K562 (cell line): ENCODE data around the gene USP31. TPM values are rescaled to one million over a fixed set of nuclear protein-coding genes. Genes with fewer than 3 reads are reported as not detected.

Source experiments
- ATAC-seq: fragments of 200-7000 bp; cut with Tn5 transposase; 3 replicates; pipeline ENCODE4 v1.9.1; 2020; ENCODE audit warnings: moderate library complexity
- BruUV-seq: library from RNA; stranded (reverse); fragments of 400-500 nt; replicated peaks from 2 replicates; lab custom pipeline; 2021; lab: Mats Ljungman, UMichigan
- CTCF ChIA-PET: fragments of 300-600 bp; formaldehyde crosslinking; extraction: SDS; loops from one replicate; lab custom pipeline; 2021; ENCODE audit warnings: low intra/inter-chr PET ratio; lab: Yijun Ruan, JAX
- POLR2A ChIA-PET: fragments of 300-600, 350-650 bp; sonication (Branson Sonifier 250); formaldehyde crosslinking; extraction: SDS; loops from one replicate; lab custom pipeline; 2021; ENCODE audit warnings: antibody characterized with exemption, inconsistent platforms; lab: Yijun Ruan, JAX
- DNase-seq, 4 experiments: peaks; one replicate each; pipeline versions ENCODE4 v3.0.0 to v3.0.0-alpha.2; 2011 to 2018; ENCODE audit warnings: low spot score in 3 of 4, mixed read lengths in 3 of 4; ENCODE audit errors: extremely low read depth in 1 of 4
- FAIRE-seq: peaks from 2 replicates; lab custom pipeline; 2011; peaks lifted over from hg19 to GRCh38; lab: Jason Lieb, UNC
- H2AFZ ChIP-seq: 2 replicates; pipeline ENCODE4 v1.6.0; 2011; ENCODE audit warnings: low read depth, low read length, control low read depth, inconsistent platforms
- H3K27ac ChIP-seq: fragments of 200-600 bp; 3 replicates; pipeline ENCODE4 v1.8.0; 2011; ENCODE audit warnings: low read depth, mild to moderate bottlenecking, control low read depth, inconsistent platforms, low read length, moderate library complexity, mixed read lengths; ENCODE audit errors: extremely low read depth
- H3K27me3 ChIP-seq, 2 experiments: fragments of 300-600 bp in 1 of 2; 2 replicates in 1 of 2; 3 replicates in 1 of 2; pipeline versions ENCODE4 v1.6.0 to v1.8.0; 2011; ENCODE audit warnings: inconsistent platforms in 2 of 2, low read length in 2 of 2, mild to moderate bottlenecking in 1 of 2, mixed read lengths in 1 of 2, moderate library complexity in 1 of 2; ENCODE audit not compliant: control insufficient read depth in 2 of 2, insufficient read depth in 2 of 2
- H3K36me3 ChIP-seq: fragments of 300-600 bp; 3 replicates; pipeline ENCODE4 v1.8.0; 2011; ENCODE audit warnings: mild to moderate bottlenecking, low read length, inconsistent platforms; ENCODE audit not compliant: control insufficient read depth, insufficient read depth
- H3K4me1 ChIP-seq, 2 experiments: fragments of 200-600 bp in 1 of 2; replicated peaks in 1 of 2; 2 replicates in 1 of 2; 3 replicates in 1 of 2; pipeline versions ENCODE4 v1.5.1 to v1.8.0; 2011; ENCODE audit warnings: inconsistent platforms in 2 of 2, low read length in 2 of 2, mild to moderate bottlenecking in 1 of 2, mixed read lengths in 1 of 2, moderate library complexity in 1 of 2; ENCODE audit not compliant: control insufficient read depth in 2 of 2, insufficient read depth in 2 of 2
- H3K4me2 ChIP-seq: 2 replicates; pipeline ENCODE4 v1.6.1; 2011; ENCODE audit warnings: low read length, control low read depth, inconsistent platforms, mixed read lengths; ENCODE audit not compliant: insufficient read depth
- H3K4me3 ChIP-seq: fragments of 200-600 bp; sonication (generic), shearing (Covaris generic); 2 replicates; pipeline ENCODE4 v1.5.1; 2016; ENCODE audit warnings: control low read depth, inconsistent platforms
- H3K79me2 ChIP-seq: fragments of 200-600 bp; 3 replicates; pipeline ENCODE4 v1.8.0; 2011; ENCODE audit warnings: low read length, inconsistent platforms; ENCODE audit not compliant: control insufficient read depth, insufficient read depth
- H3K9ac ChIP-seq, 2 experiments: 2 replicates each; pipeline versions ENCODE4 v1.6.0 to v1.6.1; 2011; ENCODE audit warnings: low read depth in 2 of 2, low read length in 2 of 2, control low read depth in 1 of 2, inconsistent platforms in 1 of 2, mild to moderate bottlenecking in 1 of 2, mixed read lengths in 1 of 2; ENCODE audit not compliant: insufficient read depth in 1 of 2
- H3K9me1 ChIP-seq: one replicate; pipeline ENCODE4 v1.6.0; 2011; ENCODE audit warnings: inconsistent platforms, mild to moderate bottlenecking, low read length, moderate library complexity; ENCODE audit not compliant: control insufficient read depth, insufficient read depth
- H3K9me3 ChIP-seq: replicated peaks from 2 replicates; pipeline ENCODE4 v1.5.1; 2011; ENCODE audit warnings: low read depth, low read length, inconsistent platforms; ENCODE audit not compliant: control insufficient read depth, insufficient read depth
- H4K20me1 ChIP-seq: replicated peaks from 2 replicates; pipeline ENCODE4 v1.6.1; 2011; ENCODE audit warnings: low read length, inconsistent platforms, mixed read lengths; ENCODE audit not compliant: control insufficient read depth, insufficient read depth
- CBX3 ChIP-seq, 2 experiments: IDR thresholded peaks; 1 replicate in 1 of 2; 2 replicates in 1 of 2; pipeline ENCODE4 v1.6.1; 2012; ENCODE audit warnings: inconsistent platforms in 2 of 2, low read length in 2 of 2, borderline replicate concordance in 1 of 2, control low read depth in 1 of 2
- CXXC5 ChIP-seq: fragments of 250-450 bp; sonication (Bioruptor Pico); IDR thresholded peaks from 2 replicates; pipeline ENCODE4 v1.8.0; 2022; ENCODE audit warnings: inconsistent platforms, mild to moderate bottlenecking, moderate library complexity
- HDAC6 ChIP-seq: IDR thresholded peaks from 2 replicates; pipeline ENCODE4 v1.6.1; 2012; ENCODE audit warnings: low read depth, mild to moderate bottlenecking, control low read depth, inconsistent platforms, low read length, moderate library complexity
- KDM1A ChIP-seq, 2 experiments: fragments of 450-650 bp; IDR thresholded peaks; 2 replicates each; pipeline ENCODE4 v1.6.1; 2016; ENCODE audit warnings: mild to moderate bottlenecking in 2 of 2
- MYC ChIP-seq, 2 experiments: fragments of 250-450 bp in 1 of 2; sonication (Bioruptor Pico) in 1 of 2; IDR thresholded peaks; 2 replicates each; pipeline versions ENCODE4 v1.5.1 to v1.6.1; 2012 to 2021; ENCODE audit warnings: low read depth in 2 of 2, borderline replicate concordance in 1 of 2, improper control_type of control experiment in 1 of 2, low read length in 1 of 2, mild to moderate bottlenecking in 1 of 2, moderate library complexity in 1 of 2
- NCOR1 ChIP-seq: fragments of 450-650 bp; IDR thresholded peaks from 2 replicates; pipeline ENCODE4 v1.6.1; 2016; ENCODE audit warnings: mild to moderate bottlenecking, moderate library complexity
- NFE2L1 ChIP-seq: fragments of 450-650 bp; IDR thresholded peaks from 2 replicates; pipeline ENCODE4 v1.6.1; 2016; ENCODE audit warnings: missing genetic modification characterization, low read depth, mild to moderate bottlenecking, missing compliant biosample characterization, moderate library complexity, borderline replicate concordance
- SMARCA4 ChIP-seq: fragments of 450-650 bp; IDR thresholded peaks from 2 replicates; pipeline ENCODE4 v1.6.1; 2016
- SNIP1 ChIP-seq: fragments of 450-650 bp; IDR thresholded peaks from 2 replicates; pipeline ENCODE4 v1.7.1; 2017; ENCODE audit warnings: low read depth, mild to moderate bottlenecking
- SRSF9 ChIP-seq: fragments of 200-400 bp; formaldehyde crosslinking; IDR thresholded peaks from 2 replicates; pipeline ENCODE4 v1.6.1; 2017; ENCODE audit warnings: low read depth, low read length, borderline replicate concordance
- XRCC3 ChIP-seq: fragments of 450-650 bp; IDR thresholded peaks from 2 replicates; pipeline ENCODE4 v1.6.1; 2017; ENCODE audit warnings: mild to moderate bottlenecking, moderate library complexity
- ZKSCAN1 ChIP-seq: fragments of 150-350 bp; IDR thresholded peaks from 2 replicates; pipeline ENCODE4 v1.6.1; 2016; ENCODE audit warnings: low read depth, low read length
- ZNF431 ChIP-seq: sonication (generic); formaldehyde crosslinking; IDR thresholded peaks from 2 replicates; pipeline ENCODE4 v1.8.0; 2022; ENCODE audit warnings: mild to moderate bottlenecking, missing genetic modification reagents
- ZNF668 ChIP-seq: fragments of 250-450 bp; sonication (Bioruptor Pico); IDR thresholded peaks from 2 replicates; pipeline ENCODE4 v1.8.0; 2022; ENCODE audit warnings: mild to moderate bottlenecking, inconsistent platforms
- WGBS: fragments of 100-300 bp; shearing (Covaris generic); methylation state at CpG from one replicate; pipeline ENCODE4 v1.1.6; 2016; ENCODE audit warnings: low coverage, mixed read lengths; ENCODE audit not compliant: insufficient coverage; ENCODE audit errors: missing lambda C conversion rate; 5-methylcytosine and 5-hydroxymethylcytosine counted together
- in situ Hi-C: fragments of 300-500 bp; cut with MboI; formaldehyde crosslinking; loops from 4 replicates; pipeline ENCODE4 v1.15.0; 2018; ENCODE audit warnings: inconsistent platforms, mixed read lengths
- intact Hi-C: fragments of 100-400 bp; cut with micrococcal nuclease; formaldehyde crosslinking; loops from 2 replicates; pipeline ENCODE4 v1.14.2; 2022
- polyA plus RNA-seq, 8 experiments: library from polyadenylated mRNA; depleted of rRNA in 4 of 8; stranded (reverse) in 5 of 8; unstranded in 3 of 8; fragments of >200 nt; fragmentation: Nextera tagmentation in 2 of 8; fragmentation: Illumina TruSeq in 1 of 8; extraction: Ambion mirVana in 2 of 8; extraction: Trizol in 1 of 8; gene quantifications; 2 replicates each; pipeline versions ENCODE4 v1.2.1 to v1.2.3, GENCODE V29; 2011 to 2014; ENCODE audit warnings: inconsistent platforms in 1 of 8, missing spikeins in 1 of 8
- total RNA-seq, 7 experiments: library from RNA; depleted of rRNA in 6 of 7; stranded (reverse); fragments of >200 nt in 6 of 7; fragmentation: Illumina TruSeq in 2 of 7; extraction: Trizol in 2 of 7; gene quantifications; 2 replicates each; pipeline versions ENCODE4 v1.2.1 to v1.2.3, GENCODE V29; 2011 to 2021; ENCODE audit warnings: low replicate concordance in 1 of 7
- TF ChIP-seq, protein P1 (sequence below): IDR thresholded peaks from 2 replicates; pipeline ENCODE4 v1.6.1; 2012; ENCODE audit warnings: low read depth, low read length, improper control_type of control experiment, borderline replicate concordance
- TF ChIP-seq, protein P2 (sequence below): sonication (generic); formaldehyde crosslinking; IDR thresholded peaks from 2 replicates; pipeline ENCODE4 v1.8.0; 2022; ENCODE audit warnings: missing genetic modification reagents, mild to moderate bottlenecking, moderate library complexity, borderline replicate concordance
- TF ChIP-seq, protein P3 (sequence below): sonication (generic); formaldehyde crosslinking; IDR thresholded peaks from 2 replicates; pipeline ENCODE4 v1.9.0; 2022; ENCODE audit warnings: mild to moderate bottlenecking, missing genetic modification reagents
- TF ChIP-seq, protein P4 (sequence below): sonication (generic); IDR thresholded peaks from 2 replicates; pipeline ENCODE4 v1.6.1; 2016

USP31 gene
- total and polyA plus RNA-seq, 9 of the 15 experiments (the other 6 are each of a cell fraction or from before 2014, with no cell fraction given): 0.56 to 4.9 (median 2.9) TPM

DNA sequence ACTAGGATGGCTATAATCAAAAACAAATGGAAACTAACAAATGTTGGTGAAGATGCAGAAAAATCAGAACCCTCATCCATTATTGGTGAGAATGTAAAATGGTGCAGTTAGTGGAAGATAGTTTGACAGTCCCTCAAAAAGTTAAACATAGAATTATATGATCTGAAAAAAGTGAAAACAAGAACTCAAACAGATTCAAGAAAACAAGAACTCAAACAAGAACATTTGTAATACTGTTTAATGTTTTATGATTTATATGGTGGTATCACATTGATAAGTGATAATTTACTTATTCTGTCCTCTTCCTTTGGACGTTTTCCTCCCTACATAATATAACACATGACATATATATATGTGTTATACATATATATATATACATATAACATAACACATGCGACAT is 12.0 kb downstream of the USP31 start (continued):
- TF ChIP-seq SRSF9 (no peak), HDAC6 (no peak), ZKSCAN1 (no peak), MYC (IDR thresholded peaks at IDR 0.05; ENCODE audit: low read depth, low read length) (no peak), MYC (CRISPR knock-in tag; IDR thresholded peaks at IDR 0.05; ENCODE audit: borderline replicate concordance, low read depth) (no peak), NFE2L1 (tag) (no peak)
- TF ChIP-seq, protein P1, sequence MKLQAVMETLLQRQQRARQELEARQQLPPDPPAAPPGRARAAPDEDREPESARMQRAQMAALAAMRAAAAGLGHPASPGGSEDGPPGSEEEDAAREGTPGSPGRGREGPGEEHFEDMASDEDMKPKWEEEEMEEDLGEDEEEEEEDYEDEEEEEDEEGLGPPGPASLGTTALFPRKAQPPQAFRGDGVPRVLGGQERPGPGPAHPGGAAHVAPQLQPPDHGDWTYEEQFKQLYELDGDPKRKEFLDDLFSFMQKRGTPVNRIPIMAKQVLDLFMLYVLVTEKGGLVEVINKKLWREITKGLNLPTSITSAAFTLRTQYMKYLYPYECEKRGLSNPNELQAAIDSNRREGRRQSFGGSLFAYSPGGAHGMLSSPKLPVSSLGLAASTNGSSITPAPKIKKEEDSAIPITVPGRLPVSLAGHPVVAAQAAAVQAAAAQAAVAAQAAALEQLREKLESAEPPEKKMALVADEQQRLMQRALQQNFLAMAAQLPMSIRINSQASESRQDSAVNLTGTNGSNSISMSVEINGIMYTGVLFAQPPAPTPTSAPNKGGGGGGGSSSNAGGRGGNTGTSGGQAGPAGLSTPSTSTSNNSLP: no peak

DNA sequence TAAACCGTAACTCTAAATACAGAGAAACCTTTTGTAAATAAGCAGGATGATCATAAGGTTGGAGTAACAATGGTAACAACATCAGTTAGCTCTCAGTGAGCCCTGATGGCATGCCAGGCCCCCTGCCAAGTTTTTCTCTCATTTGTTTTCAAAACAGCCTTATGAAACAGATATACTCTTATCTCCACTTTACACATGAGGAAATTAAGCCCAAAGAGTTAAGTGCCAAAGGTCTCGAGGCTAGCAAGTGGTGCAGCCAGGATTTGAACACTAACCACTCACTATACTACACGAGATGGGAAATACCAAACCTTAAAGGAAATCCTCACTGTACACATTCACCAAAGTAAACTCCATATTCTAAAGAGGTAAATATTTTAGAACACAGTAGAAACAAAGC is 15.0 kb downstream of the USP31 start:
- DNase-seq: peak in 2 of 4 experiments; percentile 20 to 55
- no peak overlapping the region for H2AFZ ChIP-seq
- peak; percentile 71 for FAIRE-seq
- in situ Hi-C loops: no loop called here
- 10% methylated on average over 3 of the region's 3 CpGs for WGBS
- intact Hi-C loops: no loop called here
- no peaks in the 10 kb centered on the region for H3K9me1 ChIP-seq
- CTCF ChIA-PET: no interaction called here
- H3K27ac ChIP-seq: no peak overlapping the region
- H3K4me1 ChIP-seq: peaks cover 0 to 17% of the 10 kb centered on the region in 2 experiments; a peak in 2 of 5 replicates
- H3K9me3 ChIP-seq: no peaks in the 10 kb centered on the region
- peaks cover 29% of the 10 kb centered on the region for H4K20me1 ChIP-seq
- H3K27me3 ChIP-seq: no peaks in the 10 kb centered on the region
- H3K4me2 ChIP-seq: no peak overlapping the region; the same call in 1 of the 2 replicates
- ATAC-seq: peak; percentile 52; the same call in 2 of the 3 replicates
- no TSS peak for BruUV-seq
- no peak overlapping the region for H3K9ac ChIP-seq
- H3K79me2 ChIP-seq: peaks cover 19% of the 10 kb centered on the region; the same call in 2 of the 3 replicates
- no peaks in the 10 kb centered on the region for H3K36me3 ChIP-seq
- POLR2A ChIA-PET: interaction anchor here (0.7 to 1.7 kb wide), 4 partner anchors 8 to 1030 kb away, joined by 3 to 5 read pairs (median 4); partner anchors contain the start of gene USP31
- H3K4me3 ChIP-seq: no peak overlapping the region
- no peak for TF ChIP-seq ZNF431
- peak; percentile 37; the same call in 1 of the 2 replicates for TF ChIP-seq SMARCA4
- TF ChIP-seq NCOR1: peak; percentile 64
- TF ChIP-seq XRCC3: no peak
- TF ChIP-seq SNIP1: no peak
- TF ChIP-seq CXXC5: no peak
- no peak for TF ChIP-seq CBX3 (IDR thresholded peaks at IDR 0.05; ENCODE audit: borderline replicate concordance in 1 of 2, low read length in 2 of 2)
- TF ChIP-seq, protein P2, sequence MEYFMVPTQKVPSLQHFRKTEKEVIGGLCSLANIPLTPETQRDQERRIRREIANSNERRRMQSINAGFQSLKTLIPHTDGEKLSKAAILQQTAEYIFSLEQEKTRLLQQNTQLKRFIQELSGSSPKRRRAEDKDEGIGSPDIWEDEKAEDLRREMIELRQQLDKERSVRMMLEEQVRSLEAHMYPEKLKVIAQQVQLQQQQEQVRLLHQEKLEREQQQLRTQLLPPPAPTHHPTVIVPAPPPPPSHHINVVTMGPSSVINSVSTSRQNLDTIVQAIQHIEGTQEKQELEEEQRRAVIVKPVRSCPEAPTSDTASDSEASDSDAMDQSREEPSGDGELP (CRISPR knock-in tag): no peak
- peak; percentile 32 to 49; a peak in 3 of 4 replicates for TF ChIP-seq KDM1A (IDR thresholded peaks at IDR 0.05)
- TF ChIP-seq, protein P3, sequence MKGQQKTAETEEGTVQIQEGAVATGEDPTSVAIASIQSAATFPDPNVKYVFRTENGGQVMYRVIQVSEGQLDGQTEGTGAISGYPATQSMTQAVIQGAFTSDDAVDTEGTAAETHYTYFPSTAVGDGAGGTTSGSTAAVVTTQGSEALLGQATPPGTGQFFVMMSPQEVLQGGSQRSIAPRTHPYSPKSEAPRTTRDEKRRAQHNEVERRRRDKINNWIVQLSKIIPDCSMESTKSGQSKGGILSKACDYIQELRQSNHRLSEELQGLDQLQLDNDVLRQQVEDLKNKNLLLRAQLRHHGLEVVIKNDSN (CRISPR knock-in tag): no peak
- TF ChIP-seq, protein P4, sequence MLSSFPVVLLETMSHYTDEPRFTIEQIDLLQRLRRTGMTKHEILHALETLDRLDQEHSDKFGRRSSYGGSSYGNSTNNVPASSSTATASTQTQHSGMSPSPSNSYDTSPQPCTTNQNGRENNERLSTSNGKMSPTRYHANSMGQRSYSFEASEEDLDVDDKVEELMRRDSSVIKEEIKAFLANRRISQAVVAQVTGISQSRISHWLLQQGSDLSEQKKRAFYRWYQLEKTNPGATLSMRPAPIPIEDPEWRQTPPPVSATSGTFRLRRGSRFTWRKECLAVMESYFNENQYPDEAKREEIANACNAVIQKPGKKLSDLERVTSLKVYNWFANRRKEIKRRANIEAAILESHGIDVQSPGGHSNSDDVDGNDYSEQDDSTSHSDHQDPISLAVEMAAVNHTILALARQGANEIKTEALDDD: peak; percentile 42; the same call in 1 of the 2 replicates
- TF ChIP-seq ZNF668 (CRISPR knock-in tag): no peak
